Glomerular visceral epithelial cell (primary cell): ENCODE data around the gene ITPR2.
"Not testable (repeated sequence)": the region's sequence is repeated elsewhere in the genome, so short reads cannot be mapped to it uniquely, and the experiment has no call there.

Experiments used
- DNase-seq: peaks from one replicate; pipeline ENCODE4 v3.0.0-alpha.2; 2016; ENCODE audit errors: extremely low spot score

Gene ITPR2

GRCh38 chr12:26700430-26700829 is 132.6 kb downstream of the ITPR2 start:
- DNase-seq, result no peak

GRCh38 chr12:26699237-26699636 is 133.8 kb downstream of the ITPR2 start:
- no peak for DNase-seq

- no peak for DNase-seq
Measured at GRCh38 chr12:26698186-26698585, 134.8 kb downstream of the ITPR2 start.

- DNase-seq, result no peak
Measured at GRCh38 chr12:26697217-26697616, 135.8 kb downstream of the ITPR2 start.

GRCh38 chr12:26696613-26697092 is 136.3 kb downstream of the ITPR2 start:
- no peak for DNase-seq

GRCh38 chr12:26696048-26696612 is 136.9 kb downstream of the ITPR2 start:
- DNase-seq, result no peak

- no peak for DNase-seq
Measured at GRCh38 chr12:26694402-26694801, 138.6 kb downstream of the ITPR2 start.

GRCh38 chr12:26692407-26692806 is 140.6 kb downstream of the ITPR2 start:
- no peak for DNase-seq

- DNase-seq, result peak; percentile 95
Measured at GRCh38 chr12:26691234-26691970, 141.6 kb downstream of the ITPR2 start.

- no peak for DNase-seq
Measured at GRCh38 chr12:26690601-26691000, 142.4 kb downstream of the ITPR2 start.

GRCh38 chr12:26689281-26689841 is 143.6 kb downstream of the ITPR2 start:
- no peak for DNase-seq

- no peak for DNase-seq
Measured at GRCh38 chr12:26688344-26688904, 144.6 kb downstream of the ITPR2 start.

GRCh38 chr12:26686408-26686807 is 146.6 kb downstream of the ITPR2 start:
- no peak for DNase-seq

GRCh38 chr12:26684101-26684500 is 148.9 kb downstream of the ITPR2 start:
- DNase-seq, result no peak

GRCh38 chr12:26683443-26683842 is 149.6 kb downstream of the ITPR2 start:
- DNase-seq, result no peak

- DNase-seq, result no peak
Measured at GRCh38 chr12:26680727-26681455, 152.1 kb downstream of the ITPR2 start.

- no peak for DNase-seq
Measured at GRCh38 chr12:26678697-26679660, 154.0 kb downstream of the ITPR2 start.

GRCh38 chr12:26671487-26671886 is 161.5 kb downstream of the ITPR2 start:
- DNase-seq, result not testable (repeated sequence)

GRCh38 chr12:26668847-26669246 is 164.1 kb downstream of the ITPR2 start:
- no peak for DNase-seq

GRCh38 chr12:26668230-26668629 is 164.8 kb downstream of the ITPR2 start:
- DNase-seq, result no peak

- DNase-seq, result no peak
Measured at GRCh38 chr12:26666286-26666685, 166.7 kb downstream of the ITPR2 start.
